ENCODE data around the gene RPL5. TPM values are rescaled to one million over a fixed set of nuclear protein-coding genes. Genes with fewer than 3 reads are reported as not detected.

The RPL5 gene
- total and polyA plus RNA-seq, 9 of the 15 experiments (the other 6 are each of a cell fraction or from before 2014, with no cell fraction given): 1,467 to 4,252 (median 2,454) TPM

DNA sequence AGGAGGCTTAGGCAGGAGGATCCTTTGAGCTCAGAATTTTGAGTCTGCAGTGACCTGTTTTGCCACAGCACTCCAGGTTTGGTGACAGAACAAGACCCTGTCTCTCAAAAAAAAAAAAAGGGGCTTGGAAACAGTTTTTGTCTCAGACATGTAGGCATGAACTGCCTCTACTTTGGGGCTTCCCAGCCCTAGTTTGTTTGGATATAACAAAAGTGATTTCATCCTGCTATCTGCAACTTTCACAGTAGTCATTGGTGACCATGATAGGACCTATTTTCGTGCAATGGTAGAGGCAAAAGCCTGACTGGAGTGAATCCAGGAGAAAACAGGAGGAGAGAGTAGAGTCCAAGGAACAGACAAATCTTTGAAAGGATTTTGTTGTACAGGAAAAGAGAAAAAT, 26.6 kb upstream of the RPL5 start:
- Histone ChIP-seq H3K79me2 (ENCODE audit: control insufficient read depth, insufficient read depth, low read length) (no peaks in the 10 kb centered on the region), H3K4me3 (no peak overlapping the region), H3K27me3 (ENCODE audit: control insufficient read depth in 2 of 2, insufficient read depth in 2 of 2, low read length in 2 of 2) (no peaks in the 10 kb centered on the region), H3K36me3 (ENCODE audit: control insufficient read depth, insufficient read depth, low read length) (no peaks in the 10 kb centered on the region), H3K4me1 (replicated peaks in 1 of 2; ENCODE audit: control insufficient read depth in 2 of 2, insufficient read depth in 2 of 2, low read length in 2 of 2) (peaks cover 0 to 9% of the 10 kb centered on the region in 2 experiments; a peak in 3 of 5 replicates), H4K20me1 (replicated peaks; ENCODE audit: control insufficient read depth, insufficient read depth, low read length) (no peaks in the 10 kb centered on the region), H3K9me1 (ENCODE audit: control insufficient read depth, insufficient read depth, low read length) (no peaks in the 10 kb centered on the region), H3K4me2 (ENCODE audit: insufficient read depth, low read length) (peak overlapping the region; percentile 7; the same call in 1 of the 2 replicates), H2AFZ (ENCODE audit: low read depth, low read length) (no peak overlapping the region), H3K9ac (ENCODE audit: insufficient read depth in 1 of 2, low read depth in 2 of 2, low read length in 2 of 2) (no peak overlapping the region), H3K27ac (ENCODE audit: extremely low read depth, low read depth, low read length) (peak overlapping the region; percentile 40; the same call in 1 of the 3 replicates), H3K9me3 (replicated peaks; ENCODE audit: control insufficient read depth, insufficient read depth, low read depth, low read length) (no peaks in the 10 kb centered on the region)
- no TSS peak for BruUV-seq (replicated peaks)
- in situ Hi-C loops (cut with MboI) (no loop called here), intact Hi-C loops (cut with micrococcal nuclease) (no loop called here)
- DNase-seq (ENCODE audit: extremely low read depth in 1 of 4, low spot score in 3 of 4): no peak
- CTCF ChIA-PET (ENCODE audit: low intra/inter-chr PET ratio): no interaction called here
- FAIRE-seq: no peak
- TF ChIP-seq ATF7 (IDR thresholded peaks at IDR 0.05) (0 out of 2 replicates have a peak, but pooled peaks have one; percentile 4), ZNF589 (CRISPR knock-in tag; IDR thresholded peaks at IDR 0.05; ENCODE audit: low read depth) (peak; percentile 40; the same call in 1 of the 2 replicates), KDM2B (CRISPR knock-in tag; IDR thresholded peaks at IDR 0.05) (no peak), POLR3A (IDR thresholded peaks at IDR 0.05; ENCODE audit: borderline replicate concordance, extremely low read depth, insufficient read depth, insufficient read length) (peak; percentile 44)
- POLR2A ChIA-PET: interaction anchor here (0.7 to 2.2 kb wide), 10 partner anchors 10 to 56 kb away, joined by 3 to 15 read pairs (median 4); partner anchors contain the start of genes EVI5 and RPL5
- WGBS (ENCODE audit: insufficient coverage, low coverage, missing lambda C conversion rate): 8% methylated on average over 1 of the region's 1 CpG
- ATAC-seq: peak; percentile 8; the same call in 2 of the 3 replicates

DNA sequence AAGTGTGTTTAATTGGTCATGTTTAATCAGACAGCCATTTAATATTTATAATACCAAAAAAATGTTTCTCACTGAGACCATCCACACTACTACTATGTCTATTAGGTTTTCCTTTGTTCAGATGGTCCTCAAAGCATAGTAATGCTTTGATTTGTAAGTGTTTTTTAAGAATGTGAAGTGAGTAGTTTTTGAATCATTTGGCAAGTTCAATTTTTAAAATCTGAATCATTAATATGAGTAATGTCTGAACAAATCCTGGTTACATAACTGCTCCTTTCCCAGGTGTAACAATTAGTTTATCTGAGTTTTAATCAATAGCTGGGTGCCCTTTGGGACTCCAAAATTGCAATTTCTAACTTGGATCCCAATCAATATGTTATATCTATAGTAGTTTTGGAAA, 23.5 kb upstream of the RPL5 start:
- Histone ChIP-seq H3K27me3 (ENCODE audit: control insufficient read depth in 2 of 2, insufficient read depth in 2 of 2, low read length in 2 of 2) (no peaks in the 10 kb centered on the region), H3K9me3 (replicated peaks; ENCODE audit: control insufficient read depth, insufficient read depth, low read depth, low read length) (no peaks in the 10 kb centered on the region), H2AFZ (ENCODE audit: low read depth, low read length) (no peak overlapping the region), H3K27ac (ENCODE audit: extremely low read depth, low read depth, low read length) (no peak overlapping the region), H4K20me1 (replicated peaks; ENCODE audit: control insufficient read depth, insufficient read depth, low read length) (no peaks in the 10 kb centered on the region), H3K9ac (ENCODE audit: insufficient read depth in 1 of 2, low read depth in 2 of 2, low read length in 2 of 2) (no peak overlapping the region), H3K4me3 (no peak overlapping the region), H3K9me1 (ENCODE audit: control insufficient read depth, insufficient read depth, low read length) (no peaks in the 10 kb centered on the region), H3K4me2 (ENCODE audit: insufficient read depth, low read length) (no peak overlapping the region), H3K4me1 (replicated peaks in 1 of 2; ENCODE audit: control insufficient read depth in 2 of 2, insufficient read depth in 2 of 2, low read length in 2 of 2) (peaks cover 0 to 12% of the 10 kb centered on the region in 2 experiments; a peak in 3 of 5 replicates), H3K79me2 (ENCODE audit: control insufficient read depth, insufficient read depth, low read length) (no peaks in the 10 kb centered on the region), H3K36me3 (ENCODE audit: control insufficient read depth, insufficient read depth, low read length) (no peaks in the 10 kb centered on the region)
- DNase-seq (ENCODE audit: extremely low read depth in 1 of 4, low spot score in 3 of 4): no peak
- intact Hi-C loops (cut with micrococcal nuclease): no loop called here
- ChIA-PET CTCF (ENCODE audit: low intra/inter-chr PET ratio) (no interaction called here), POLR2A (interaction anchor here (0.7 to 2.0 kb wide), 3 partner anchors 10 to 23 kb away, joined by 3 to 5 read pairs (median 3); no protein-coding TSS in a partner anchor)
- no peak for FAIRE-seq
- ATAC-seq: no peak
- in situ Hi-C loops (cut with MboI): no loop called here
- BruUV-seq (replicated peaks): no TSS peak
- TF ChIP-seq FOXK1 (CRISPR knock-in tag; IDR thresholded peaks at IDR 0.05; ENCODE audit: borderline replicate concordance) (no peak), NR2C1 (IDR thresholded peaks at IDR 0.05) (no peak), NR2C1 (tag; IDR thresholded peaks at IDR 0.05) (no peak), FOXA1 (IDR thresholded peaks at IDR 0.05; ENCODE audit: borderline replicate concordance) (no peak), ZBTB17 (CRISPR knock-in tag; IDR thresholded peaks at IDR 0.05) (no peak), ELF1 (tag; IDR thresholded peaks at IDR 0.05) (no peak), CXXC5 (CRISPR knock-in tag; IDR thresholded peaks at IDR 0.05) (no peak), ZNF408 (CRISPR knock-in tag; IDR thresholded peaks at IDR 0.05; ENCODE audit: low read depth) (no peak), TCF7 (IDR thresholded peaks at IDR 0.05; ENCODE audit: borderline replicate concordance) (no peak), SMARCA5 (IDR thresholded peaks at IDR 0.05) (no peak)
- TF ChIP-seq, protein P1, sequence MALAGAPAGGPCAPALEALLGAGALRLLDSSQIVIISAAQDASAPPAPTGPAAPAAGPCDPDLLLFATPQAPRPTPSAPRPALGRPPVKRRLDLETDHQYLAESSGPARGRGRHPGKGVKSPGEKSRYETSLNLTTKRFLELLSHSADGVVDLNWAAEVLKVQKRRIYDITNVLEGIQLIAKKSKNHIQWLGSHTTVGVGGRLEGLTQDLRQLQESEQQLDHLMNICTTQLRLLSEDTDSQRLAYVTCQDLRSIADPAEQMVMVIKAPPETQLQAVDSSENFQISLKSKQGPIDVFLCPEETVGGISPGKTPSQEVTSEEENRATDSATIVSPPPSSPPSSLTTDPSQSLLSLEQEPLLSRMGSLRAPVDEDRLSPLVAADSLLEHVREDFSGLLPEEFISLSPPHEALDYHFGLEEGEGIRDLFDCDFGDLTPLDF (CRISPR knock-in tag; IDR thresholded peaks at IDR 0.05): no peak
- TF ChIP-seq, protein P2, sequence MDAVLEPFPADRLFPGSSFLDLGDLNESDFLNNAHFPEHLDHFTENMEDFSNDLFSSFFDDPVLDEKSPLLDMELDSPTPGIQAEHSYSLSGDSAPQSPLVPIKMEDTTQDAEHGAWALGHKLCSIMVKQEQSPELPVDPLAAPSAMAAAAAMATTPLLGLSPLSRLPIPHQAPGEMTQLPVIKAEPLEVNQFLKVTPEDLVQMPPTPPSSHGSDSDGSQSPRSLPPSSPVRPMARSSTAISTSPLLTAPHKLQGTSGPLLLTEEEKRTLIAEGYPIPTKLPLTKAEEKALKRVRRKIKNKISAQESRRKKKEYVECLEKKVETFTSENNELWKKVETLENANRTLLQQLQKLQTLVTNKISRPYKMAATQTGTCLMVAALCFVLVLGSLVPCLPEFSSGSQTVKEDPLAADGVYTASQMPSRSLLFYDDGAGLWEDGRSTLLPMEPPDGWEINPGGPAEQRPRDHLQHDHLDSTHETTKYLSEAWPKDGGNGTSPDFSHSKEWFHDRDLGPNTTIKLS (IDR thresholded peaks at IDR 0.05; ENCODE audit: borderline replicate concordance, low read depth): no peak

Data from K562 (cell line).